Loucy (cell line): Measurements from ENCODE around the gene PROM2.

Experiments
- H2AFZ ChIP-seq: fragments of 200-600 bp; sonication (generic); 2 replicates; pipeline ENCODE4 v1.6.0; 2016; ENCODE audit warnings: antibody characterized with exemption, mild to moderate bottlenecking, low read length, moderate library complexity
- H3F3A ChIP-seq: fragments of 200-600 bp; 2 replicates; pipeline ENCODE4 v1.6.0; 2016; ENCODE audit warnings: antibody characterized with exemption, low read depth, mild to moderate bottlenecking
- H3K27me3 ChIP-seq: fragments of 200-600 bp; sonication (generic); 2 replicates; pipeline ENCODE4 v1.6.1; 2014; ENCODE audit warnings: low read length, mild to moderate bottlenecking; ENCODE audit not compliant: insufficient read depth, poor library complexity, severe bottlenecking
- H3K36me3 ChIP-seq: fragments of 200-600 bp; sonication (generic); 2 replicates; pipeline ENCODE4 v1.6.1; 2016; ENCODE audit warnings: low read length; ENCODE audit not compliant: insufficient read depth
- H3K4me1 ChIP-seq: fragments of 200-600 bp; sonication (generic); 2 replicates; pipeline ENCODE4 v1.5.1; 2014; ENCODE audit warnings: low read length, mild to moderate bottlenecking; ENCODE audit not compliant: insufficient read depth, poor library complexity, severe bottlenecking
- H3K4me2 ChIP-seq: fragments of 200-600 bp; sonication (generic); 2 replicates; pipeline ENCODE4 v1.6.0; 2014; ENCODE audit warnings: antibody characterized with exemption, low read length, low read depth, mild to moderate bottlenecking; ENCODE audit not compliant: poor library complexity, severe bottlenecking
- H3K4me3 ChIP-seq: fragments of 200-600 bp; sonication (generic); 2 replicates; pipeline ENCODE4 v1.5.1; 2014; ENCODE audit warnings: low read length, mild to moderate bottlenecking, mixed read lengths; ENCODE audit not compliant: poor library complexity, severe bottlenecking
- H3K79me2 ChIP-seq: fragments of 200-600 bp; sonication (generic); 2 replicates; pipeline ENCODE4 v1.6.1; 2014; ENCODE audit warnings: low read length; ENCODE audit not compliant: insufficient read depth
- H3K9ac ChIP-seq: fragments of 200-600 bp; sonication (generic); 2 replicates; pipeline ENCODE4 v1.6.0; 2014; ENCODE audit warnings: mild to moderate bottlenecking, low read depth, low read length, moderate library complexity; ENCODE audit not compliant: poor library complexity, severe bottlenecking
- H3K9me2 ChIP-seq: fragments of 200-600 bp; sonication (generic); replicated peaks from 2 replicates; pipeline ENCODE4 v1.6.1; 2016; ENCODE audit warnings: low read depth, low read length, mixed read lengths
- H3K9me3 ChIP-seq: fragments of 200-600 bp; sonication (generic); 2 replicates; pipeline ENCODE4 v1.6.1; 2014; ENCODE audit warnings: mild to moderate bottlenecking, antibody characterized with exemption, low read length, low read depth; ENCODE audit not compliant: insufficient read depth
- H4K20me1 ChIP-seq: fragments of 200-600 bp; sonication (generic); 2 replicates; pipeline ENCODE4 v1.6.0; 2014; ENCODE audit warnings: antibody characterized with exemption, low read length, mild to moderate bottlenecking; ENCODE audit not compliant: insufficient read depth, poor library complexity, severe bottlenecking
- EZH2phosphoT487 ChIP-seq: fragments of 200-600 bp; IDR thresholded peaks from 2 replicates; pipeline ENCODE4 v1.6.1; 2018; ENCODE audit warnings: antibody characterized with exemption, mild to moderate bottlenecking, moderate library complexity, borderline replicate concordance
- TF ChIP-seq, protein P1 (sequence below): fragments of 200-600 bp; sonication (generic); conservative IDR thresholded peaks from 2 replicates; pipeline ENCODE4 v1.5.1; 2014; ENCODE audit warnings: mild to moderate bottlenecking, antibody characterized with exemption, low read length

Gene PROM2

DNA sequence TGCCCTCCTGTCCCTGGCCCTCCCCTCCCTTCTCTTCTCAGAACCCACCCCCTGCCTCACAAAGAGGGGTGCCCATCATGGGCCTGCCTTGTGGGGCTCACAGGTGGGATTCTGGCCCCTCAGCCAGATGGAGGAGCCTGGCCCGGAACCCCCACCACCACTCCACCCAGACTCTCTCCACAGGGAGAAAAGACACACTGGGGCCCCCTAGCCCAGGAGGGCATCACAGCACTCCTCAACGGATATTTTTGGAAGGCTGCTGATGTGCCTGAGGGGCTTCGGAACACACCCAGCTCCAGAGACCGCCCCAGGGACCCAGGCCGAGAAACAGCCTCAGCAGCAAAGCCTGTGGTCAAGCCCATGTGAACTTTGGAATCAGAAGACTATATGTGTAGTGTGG lies 32.8 kb downstream of the PROM2 start:
- no peaks in the 10 kb centered on the region for H3K36me3 ChIP-seq

DNA sequence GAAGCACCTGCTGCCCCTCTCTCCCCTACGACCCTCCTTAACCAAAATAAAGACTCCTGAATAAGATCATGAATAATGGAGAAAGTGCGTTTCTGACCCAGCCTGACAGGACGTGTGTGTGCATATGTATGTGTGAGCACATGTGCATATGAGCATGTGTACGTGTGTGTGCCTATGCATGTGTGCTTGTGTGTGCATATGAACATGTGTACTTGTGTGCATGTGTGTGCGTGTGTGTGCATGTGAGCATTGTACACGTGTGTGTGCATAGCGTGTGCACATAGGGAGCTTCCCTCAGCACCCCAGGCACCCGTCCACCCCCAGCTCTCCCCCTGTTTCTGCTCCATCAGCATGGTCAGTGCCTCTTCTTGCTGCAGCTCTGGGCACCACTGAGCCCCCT lies 33.6 kb downstream of the PROM2 start:
- Histone ChIP-seq H3K9me3 (no peaks in the 10 kb centered on the region), H3K9me2 (no peaks in the 10 kb centered on the region), H3K27me3 (no peaks in the 10 kb centered on the region), H4K20me1 (no peaks in the 10 kb centered on the region), H2AFZ (no peak overlapping the region), H3K36me3 (no peaks in the 10 kb centered on the region), H3K4me3 (no peak overlapping the region), H3K79me2 (no peaks in the 10 kb centered on the region), H3K9ac (no peak overlapping the region), H3K4me1 (no peaks in the 10 kb centered on the region), H3K4me2 (no peak overlapping the region), H3F3A (no peaks in the 10 kb centered on the region)
- TF ChIP-seq, protein P1, sequence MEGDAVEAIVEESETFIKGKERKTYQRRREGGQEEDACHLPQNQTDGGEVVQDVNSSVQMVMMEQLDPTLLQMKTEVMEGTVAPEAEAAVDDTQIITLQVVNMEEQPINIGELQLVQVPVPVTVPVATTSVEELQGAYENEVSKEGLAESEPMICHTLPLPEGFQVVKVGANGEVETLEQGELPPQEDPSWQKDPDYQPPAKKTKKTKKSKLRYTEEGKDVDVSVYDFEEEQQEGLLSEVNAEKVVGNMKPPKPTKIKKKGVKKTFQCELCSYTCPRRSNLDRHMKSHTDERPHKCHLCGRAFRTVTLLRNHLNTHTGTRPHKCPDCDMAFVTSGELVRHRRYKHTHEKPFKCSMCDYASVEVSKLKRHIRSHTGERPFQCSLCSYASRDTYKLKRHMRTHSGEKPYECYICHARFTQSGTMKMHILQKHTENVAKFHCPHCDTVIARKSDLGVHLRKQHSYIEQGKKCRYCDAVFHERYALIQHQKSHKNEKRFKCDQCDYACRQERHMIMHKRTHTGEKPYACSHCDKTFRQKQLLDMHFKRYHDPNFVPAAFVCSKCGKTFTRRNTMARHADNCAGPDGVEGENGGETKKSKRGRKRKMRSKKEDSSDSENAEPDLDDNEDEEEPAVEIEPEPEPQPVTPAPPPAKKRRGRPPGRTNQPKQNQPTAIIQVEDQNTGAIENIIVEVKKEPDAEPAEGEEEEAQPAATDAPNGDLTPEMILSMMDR, result no peak
- no peak for TF ChIP-seq EZH2phosphoT487

More for the DNA sequence above, 32.8 kb downstream of the PROM2 start:
- Histone ChIP-seq H3F3A (no peaks in the 10 kb centered on the region), H3K9ac (no peak overlapping the region), H3K4me2 (no peak overlapping the region), H2AFZ (no peak overlapping the region), H3K9me3 (no peaks in the 10 kb centered on the region), H3K9me2 (no peaks in the 10 kb centered on the region), H4K20me1 (no peaks in the 10 kb centered on the region), H3K79me2 (no peaks in the 10 kb centered on the region), H3K4me3 (no peak overlapping the region), H3K4me1 (no peaks in the 10 kb centered on the region), H3K27me3 (no peaks in the 10 kb centered on the region)
- TF ChIP-seq, protein P1, result no peak
- TF ChIP-seq EZH2phosphoT487, result no peak

DNA sequence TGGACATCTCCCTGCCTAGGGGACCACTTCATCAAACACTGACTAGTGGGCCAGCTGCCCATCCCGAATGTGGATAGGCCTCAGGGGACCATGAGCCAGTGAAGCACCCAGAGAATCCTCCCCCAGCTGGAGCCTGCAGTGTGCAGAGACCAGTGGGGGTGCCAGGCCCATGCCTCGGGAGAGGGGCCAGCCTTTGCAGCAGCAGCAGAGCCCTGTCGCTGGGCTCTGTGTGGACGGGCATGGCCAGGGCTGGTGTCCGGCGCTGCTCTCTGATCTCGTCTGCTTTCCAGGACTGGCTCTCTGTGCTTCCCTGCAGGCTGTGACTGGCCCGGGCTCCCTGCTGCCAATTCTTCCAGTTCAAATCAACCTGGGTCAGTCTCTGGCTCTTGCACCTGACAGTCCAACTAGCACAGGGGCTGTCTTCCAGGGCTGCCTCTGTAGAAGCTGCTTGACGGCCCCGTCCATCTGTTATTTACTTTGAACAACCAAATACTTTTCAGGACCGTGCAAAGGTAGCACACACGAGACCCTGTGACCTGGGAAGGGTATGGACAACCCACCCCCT lies 34.3 kb downstream of the PROM2 start:
- TF ChIP-seq, protein P1, result no peak
- TF ChIP-seq EZH2phosphoT487, result no peak
- Histone ChIP-seq H3F3A (no peaks in the 10 kb centered on the region), H3K79me2 (no peaks in the 10 kb centered on the region), H3K9ac (no peak overlapping the region), H3K9me2 (no peaks in the 10 kb centered on the region), H3K4me1 (no peaks in the 10 kb centered on the region), H3K9me3 (no peaks in the 10 kb centered on the region), H3K27me3 (no peaks in the 10 kb centered on the region), H3K4me2 (no peak overlapping the region), H3K4me3 (no peak overlapping the region), H4K20me1 (no peaks in the 10 kb centered on the region), H3K36me3 (no peaks in the 10 kb centered on the region), H2AFZ (no peak overlapping the region)
